ENCODE data around the gene PDCD6IP.

DNA sequence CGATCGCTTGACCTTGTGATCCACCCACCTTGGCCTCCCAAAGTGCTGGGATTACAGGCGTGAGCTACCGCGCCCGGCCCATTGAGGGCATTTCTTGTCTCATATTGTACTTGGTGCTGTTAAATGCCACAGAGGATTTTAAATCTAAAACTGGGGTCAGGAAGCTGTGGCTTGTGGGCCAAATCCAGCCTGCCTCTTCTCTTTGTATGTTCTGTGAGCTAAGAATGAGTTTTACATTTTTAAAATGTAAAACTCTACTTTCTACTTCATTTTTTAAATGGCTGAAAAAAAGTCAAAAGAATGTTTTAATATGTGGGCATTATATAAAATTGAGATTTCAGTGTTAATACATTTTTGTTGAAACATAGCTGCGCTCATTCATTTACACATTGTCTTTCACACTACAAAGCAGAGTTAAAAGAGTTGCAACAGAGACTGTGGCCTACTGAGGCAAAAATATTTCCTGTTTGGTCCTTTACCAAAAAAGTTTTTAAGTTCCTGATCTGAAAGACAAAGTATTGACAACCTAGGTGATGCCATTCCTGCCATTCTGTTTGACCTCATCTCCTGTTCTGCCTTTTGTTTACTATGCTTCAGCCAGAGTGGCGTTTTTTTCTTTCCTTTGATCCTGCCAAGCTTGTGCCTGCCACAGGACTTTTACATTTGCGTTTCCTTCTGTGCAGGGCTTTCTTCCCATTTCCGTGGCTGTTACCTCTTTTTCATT is 50.4 kb downstream of the PDCD6IP start:
- TF ChIP-seq TAF1 (IDR thresholded peaks at IDR 0.05; ENCODE audit: low read depth) (no peak), EP300 (conservative IDR thresholded peaks at IDR 0.05; ENCODE audit: poor library complexity, severe bottlenecking) (no peak), EZH2 (IDR thresholded peaks at IDR 0.05; ENCODE audit: borderline replicate concordance, insufficient read depth, low read length, poor library complexity, severe bottlenecking) (no peak), POLR2AphosphoS5 (IDR thresholded peaks at IDR 0.05) (no peak)
- TF ChIP-seq, protein P1, sequence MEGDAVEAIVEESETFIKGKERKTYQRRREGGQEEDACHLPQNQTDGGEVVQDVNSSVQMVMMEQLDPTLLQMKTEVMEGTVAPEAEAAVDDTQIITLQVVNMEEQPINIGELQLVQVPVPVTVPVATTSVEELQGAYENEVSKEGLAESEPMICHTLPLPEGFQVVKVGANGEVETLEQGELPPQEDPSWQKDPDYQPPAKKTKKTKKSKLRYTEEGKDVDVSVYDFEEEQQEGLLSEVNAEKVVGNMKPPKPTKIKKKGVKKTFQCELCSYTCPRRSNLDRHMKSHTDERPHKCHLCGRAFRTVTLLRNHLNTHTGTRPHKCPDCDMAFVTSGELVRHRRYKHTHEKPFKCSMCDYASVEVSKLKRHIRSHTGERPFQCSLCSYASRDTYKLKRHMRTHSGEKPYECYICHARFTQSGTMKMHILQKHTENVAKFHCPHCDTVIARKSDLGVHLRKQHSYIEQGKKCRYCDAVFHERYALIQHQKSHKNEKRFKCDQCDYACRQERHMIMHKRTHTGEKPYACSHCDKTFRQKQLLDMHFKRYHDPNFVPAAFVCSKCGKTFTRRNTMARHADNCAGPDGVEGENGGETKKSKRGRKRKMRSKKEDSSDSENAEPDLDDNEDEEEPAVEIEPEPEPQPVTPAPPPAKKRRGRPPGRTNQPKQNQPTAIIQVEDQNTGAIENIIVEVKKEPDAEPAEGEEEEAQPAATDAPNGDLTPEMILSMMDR (IDR thresholded peaks at IDR 0.05; ENCODE audit: poor library complexity, severe bottlenecking) = no peak
